Omental fat pad (tissue), 4 donors: ENCODE results near the gene KSR2. TPM values are rescaled to one million over a fixed set of nuclear protein-coding genes. Genes with fewer than 3 reads are reported as not detected.

ENCODE experiments used
- ATAC-seq: fragments of 150-250 bp; one replicate; pipeline ENCODE4 v1.9.1; 2016; ENCODE audit warnings: mild to moderate bottlenecking, moderate library complexity; ENCODE audit not compliant: low FRiP score
- DNase-seq: peaks from one replicate; pipeline ENCODE4 v3.0.0-alpha.2; 2019; ENCODE audit warnings: low spot score
- total RNA-seq, 4 donors: library from RNA; depleted of rRNA; stranded (reverse); fragments of >200 nt; gene quantifications; one replicate each; pipeline ENCODE4 v1.1.0, GENCODE V29; 2016
- TF ChIP-seq, protein P1 (sequence below), 3 donors: fragments of 450-650 bp; IDR thresholded peaks; one replicate each; pipeline ENCODE4 v1.5.1; 2016 to 2017; ENCODE audit warnings: antibody characterized with exemption in 3 of 3, mild to moderate bottlenecking in 3 of 3, moderate library complexity in 2 of 3

Gene KSR2
- total RNA-seq, 4 donors from 2014 or later = under 0.01 to 0.16 (median under 0.01) TPM; not detected in 1

- DNase-seq (no peak), ATAC-seq (no peak)
- TF ChIP-seq, protein P1, sequence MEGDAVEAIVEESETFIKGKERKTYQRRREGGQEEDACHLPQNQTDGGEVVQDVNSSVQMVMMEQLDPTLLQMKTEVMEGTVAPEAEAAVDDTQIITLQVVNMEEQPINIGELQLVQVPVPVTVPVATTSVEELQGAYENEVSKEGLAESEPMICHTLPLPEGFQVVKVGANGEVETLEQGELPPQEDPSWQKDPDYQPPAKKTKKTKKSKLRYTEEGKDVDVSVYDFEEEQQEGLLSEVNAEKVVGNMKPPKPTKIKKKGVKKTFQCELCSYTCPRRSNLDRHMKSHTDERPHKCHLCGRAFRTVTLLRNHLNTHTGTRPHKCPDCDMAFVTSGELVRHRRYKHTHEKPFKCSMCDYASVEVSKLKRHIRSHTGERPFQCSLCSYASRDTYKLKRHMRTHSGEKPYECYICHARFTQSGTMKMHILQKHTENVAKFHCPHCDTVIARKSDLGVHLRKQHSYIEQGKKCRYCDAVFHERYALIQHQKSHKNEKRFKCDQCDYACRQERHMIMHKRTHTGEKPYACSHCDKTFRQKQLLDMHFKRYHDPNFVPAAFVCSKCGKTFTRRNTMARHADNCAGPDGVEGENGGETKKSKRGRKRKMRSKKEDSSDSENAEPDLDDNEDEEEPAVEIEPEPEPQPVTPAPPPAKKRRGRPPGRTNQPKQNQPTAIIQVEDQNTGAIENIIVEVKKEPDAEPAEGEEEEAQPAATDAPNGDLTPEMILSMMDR (IDR thresholded peaks at IDR 0.05) = no peak
Measured at GRCh38 chr12:117498880-117499279, 469.9 kb downstream of the KSR2 start.

GRCh38 chr12:117498256-117498655, 470.5 kb downstream of the KSR2 start:
- TF ChIP-seq, protein P1 (IDR thresholded peaks at IDR 0.05) = no peak
- no peak for ATAC-seq

DNA sequence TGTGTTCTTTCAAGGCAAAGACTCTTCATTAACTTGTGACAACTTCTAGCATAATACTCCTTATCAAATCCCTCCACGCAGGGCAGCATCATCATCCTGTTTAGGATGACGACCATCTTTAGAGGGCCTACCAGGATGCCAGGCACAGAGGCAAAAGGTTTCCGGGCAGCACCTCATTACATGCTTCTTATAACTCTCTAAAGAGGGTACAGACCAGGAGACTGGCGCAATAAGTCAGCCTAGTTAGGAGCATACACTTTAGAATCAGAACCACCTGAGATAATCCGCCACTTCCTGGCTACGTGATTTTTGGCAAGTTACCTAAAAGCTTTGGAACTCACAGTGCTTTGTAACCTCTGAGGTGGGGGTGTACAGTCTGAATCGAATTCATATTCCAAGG, 471.4 kb downstream of the KSR2 start:
- DNase-seq (no peak), ATAC-seq (no peak)
- TF ChIP-seq, protein P1 (IDR thresholded peaks at IDR 0.05) = no peak

More at GRCh38 chr12:117498256-117498655, 470.5 kb downstream of the KSR2 start:
- DNase-seq = no peak

DNA sequence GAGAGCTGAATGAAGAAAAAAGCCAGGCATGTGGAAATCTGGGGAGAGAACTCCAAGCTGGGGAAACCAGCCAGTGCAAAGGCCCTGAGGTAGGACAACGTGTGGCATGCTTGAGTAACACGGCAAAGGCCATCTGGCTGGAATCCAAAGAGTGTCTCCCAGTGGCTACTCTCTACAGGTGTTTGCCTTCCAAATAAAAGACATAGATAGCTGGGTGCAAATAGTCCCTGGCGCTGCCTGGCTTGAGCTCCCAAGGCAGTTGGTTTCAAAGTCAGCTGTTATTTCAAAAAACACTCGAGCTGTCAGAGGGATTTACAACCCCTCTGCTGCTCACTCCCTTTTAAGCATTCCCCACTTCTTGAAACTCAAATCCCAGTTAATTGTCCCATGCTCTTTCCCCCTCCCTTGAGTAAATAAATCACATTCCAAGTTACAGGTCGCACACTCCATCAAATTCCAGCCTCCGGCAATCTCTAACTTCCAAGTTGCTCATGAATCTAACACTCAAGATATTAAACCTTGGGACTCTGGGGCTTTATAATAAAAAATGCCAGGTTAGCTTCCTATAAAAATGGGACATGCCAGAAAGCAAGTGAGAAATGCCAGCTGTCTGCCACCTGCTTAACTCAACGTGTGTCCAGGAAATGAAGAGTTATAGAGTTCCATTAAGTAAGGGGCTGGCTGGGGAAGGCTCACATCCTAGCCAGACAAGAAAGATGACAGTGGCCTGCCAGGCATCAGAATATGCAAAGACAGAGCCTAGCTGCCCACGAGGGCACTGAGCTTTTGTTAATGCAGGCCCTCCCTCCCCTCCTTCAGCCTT, 473.7 kb downstream of the KSR2 start:
- DNase-seq (no peak), ATAC-seq (no peak)

GRCh38 chr12:117491711-117492110, 477.1 kb downstream of the KSR2 start:
- DNase-seq (no peak), ATAC-seq (no peak)
- TF ChIP-seq, protein P1 (IDR thresholded peaks at IDR 0.05) = no peak

More for the DNA sequence above, 473.7 kb downstream of the KSR2 start:
- TF ChIP-seq, protein P1 (IDR thresholded peaks at IDR 0.05) = no peak

- ATAC-seq (no peak), DNase-seq (no peak)
- TF ChIP-seq, protein P1 (IDR thresholded peaks at IDR 0.05) = no peak
Measured at GRCh38 chr12:117490130-117490529, 478.7 kb downstream of the KSR2 start.

- TF ChIP-seq, protein P1 (IDR thresholded peaks at IDR 0.05) = no peak
- ATAC-seq (no peak), DNase-seq (no peak)
Measured at GRCh38 chr12:117489671-117490070, 479.1 kb downstream of the KSR2 start.
